G401 (cell line): Measurements from ENCODE around the gene LGR4. TPM values are rescaled to one million over a fixed set of nuclear protein-coding genes. Genes with fewer than 3 reads are reported as not detected.
"Not testable (repeated sequence)": the region's sequence is repeated elsewhere in the genome, so short reads cannot be mapped to it uniquely, and the experiment has no call there.

ENCODE experiments used
- DNase-seq: peaks from one replicate; pipeline ENCODE4 v3.0.0-alpha.2; 2015; ENCODE audit warnings: low spot score
- in situ Hi-C: cut with HindIII; loops from 2 replicates; pipeline ENCODE4 v1.10.0; 2016; ENCODE audit warnings: low sequenced_read_pairs, mixed read lengths
- total RNA-seq: library from RNA; depleted of rRNA; stranded (reverse); fragments of >200 nt; shearing (Covaris generic); gene quantifications from 2 replicates; pipeline ENCODE4 v1.2.3, GENCODE V29; 2014

The LGR4 gene
- total RNA-seq, 1 experiment from 2014 or later = 9.7 TPM

- in situ Hi-C loops = no loop called here
- DNase-seq = no peak
Observed at GRCh38 chr11:27465629-27466028, 7.0 kb downstream of the LGR4 start.

DNA sequence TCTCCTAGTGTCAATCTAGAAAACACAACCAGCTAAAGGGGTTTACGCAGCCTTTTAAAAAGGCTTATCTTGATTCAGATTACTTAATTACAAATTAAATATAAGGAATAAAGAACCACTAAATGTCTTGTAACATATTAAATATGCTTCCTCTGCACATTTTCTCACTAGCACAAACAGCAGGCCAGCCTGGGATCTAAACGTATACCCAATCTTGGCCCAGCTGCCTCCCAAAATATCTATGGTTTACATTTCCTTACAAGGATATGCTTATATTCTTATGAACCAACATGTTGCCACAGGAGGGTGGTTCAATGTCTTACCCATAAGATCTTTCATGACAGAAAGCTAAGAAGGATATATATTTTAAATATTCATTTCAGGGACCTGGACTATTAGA lies 7.7 kb downstream of the LGR4 start:
- no peak for DNase-seq
- in situ Hi-C loops = no loop called here

DNA sequence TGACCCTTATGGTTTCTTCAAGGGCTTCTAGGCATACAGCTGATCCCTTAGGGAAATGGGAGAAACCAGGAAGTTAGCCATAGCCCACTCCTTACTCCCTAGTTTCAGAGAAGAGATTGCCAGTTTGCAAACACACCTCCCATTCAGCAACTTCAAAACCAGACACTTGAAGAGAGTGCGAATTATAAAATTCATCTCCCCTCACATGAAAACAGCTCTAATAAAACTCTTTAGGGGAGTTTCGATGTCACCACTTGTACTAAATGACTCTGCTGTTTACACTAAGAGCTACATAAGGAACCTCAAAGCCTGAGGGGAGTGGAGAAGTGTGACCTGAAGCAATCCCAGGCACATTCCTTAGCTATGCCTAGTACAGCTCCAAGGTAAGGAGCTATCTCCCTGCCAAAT lies 8.3 kb downstream of the LGR4 start:
- no peak for DNase-seq

GRCh38 chr11:27462543-27462942 lies 10.0 kb downstream of the LGR4 start:
- in situ Hi-C loops = no loop called here
- no peak for DNase-seq

More for the DNA sequence above, 8.3 kb downstream of the LGR4 start:
- in situ Hi-C loops = no loop called here

DNA sequence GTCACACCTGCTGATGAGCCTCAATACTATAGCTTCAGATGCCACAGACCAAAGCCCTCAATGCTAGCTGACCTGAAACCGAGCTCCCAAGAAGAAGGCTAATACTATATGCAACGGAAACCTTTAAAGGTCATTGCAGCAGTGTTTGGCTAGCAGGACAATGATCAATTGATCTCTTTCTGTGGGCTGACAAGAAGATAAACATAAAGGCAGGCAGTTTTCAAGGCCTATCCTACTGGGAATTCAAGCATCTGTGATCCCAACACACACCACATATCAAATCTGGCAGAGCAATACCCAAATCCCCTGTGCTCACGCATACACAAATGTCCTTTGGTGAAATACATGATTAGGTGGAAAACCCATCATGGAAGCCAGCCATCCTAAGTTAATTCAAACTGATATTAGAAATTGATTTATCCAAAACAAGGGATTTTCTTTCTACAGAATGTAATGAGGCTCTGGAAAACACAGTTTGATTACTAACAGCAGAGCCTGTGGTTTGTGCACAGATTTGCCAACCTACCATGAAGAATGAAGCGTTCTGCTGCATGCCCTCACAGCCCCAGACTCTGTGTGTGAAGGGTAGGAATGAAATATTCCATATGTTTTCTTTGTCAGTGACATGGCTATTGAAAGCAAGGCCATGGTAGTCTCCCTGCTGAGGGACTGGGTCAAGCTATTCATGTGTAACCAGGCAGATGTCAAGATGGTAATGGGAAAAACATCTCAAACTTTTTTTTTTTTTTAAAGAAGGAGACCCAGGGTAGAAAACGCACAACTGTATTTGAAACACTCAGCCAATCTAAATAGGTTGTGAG lies 12.2 kb downstream of the LGR4 start:
- in situ Hi-C loops = no loop called here

GRCh38 chr11:27459191-27459590 lies 13.4 kb downstream of the LGR4 start:
- no peak for DNase-seq
- in situ Hi-C loops = no loop called here

More for the DNA sequence above, 12.2 kb downstream of the LGR4 start:
- DNase-seq = no peak

GRCh38 chr11:27458182-27458581 lies 14.4 kb downstream of the LGR4 start:
- DNase-seq = no peak
- in situ Hi-C loops = no loop called here

- DNase-seq = no peak
- in situ Hi-C loops = no loop called here
Observed at GRCh38 chr11:27456795-27457329, 15.7 kb downstream of the LGR4 start.

GRCh38 chr11:27456140-27456794 lies 16.3 kb downstream of the LGR4 start:
- in situ Hi-C loops = no loop called here
- DNase-seq = no peak

DNA sequence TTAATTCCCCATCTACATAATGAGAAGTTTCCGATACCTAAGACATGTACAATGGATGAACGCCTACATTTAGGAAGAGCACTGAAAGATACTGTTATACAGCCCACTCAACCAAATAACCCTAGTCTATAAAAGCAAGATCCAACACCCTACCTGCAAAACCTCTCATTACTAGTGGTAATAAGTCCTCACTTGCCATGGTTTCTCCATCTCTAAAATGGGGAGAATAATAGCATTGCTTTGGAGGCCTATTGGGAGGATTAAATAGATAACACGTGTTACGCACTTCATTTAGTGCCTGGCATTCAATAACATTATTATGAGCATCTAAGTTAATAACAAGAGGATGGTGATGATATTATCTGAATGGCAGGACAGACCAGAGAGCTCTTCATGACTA lies 16.9 kb downstream of the LGR4 start:
- in situ Hi-C loops = no loop called here
- DNase-seq = no peak

- in situ Hi-C loops = no loop called here
Observed at GRCh38 chr11:27453701-27454100, 18.9 kb downstream of the LGR4 start.

GRCh38 chr11:27452147-27452546 lies 20.4 kb downstream of the LGR4 start:
- in situ Hi-C loops = no loop called here
- no peak for DNase-seq

More at GRCh38 chr11:27453701-27454100, 18.9 kb downstream of the LGR4 start:
- no peak for DNase-seq

DNA sequence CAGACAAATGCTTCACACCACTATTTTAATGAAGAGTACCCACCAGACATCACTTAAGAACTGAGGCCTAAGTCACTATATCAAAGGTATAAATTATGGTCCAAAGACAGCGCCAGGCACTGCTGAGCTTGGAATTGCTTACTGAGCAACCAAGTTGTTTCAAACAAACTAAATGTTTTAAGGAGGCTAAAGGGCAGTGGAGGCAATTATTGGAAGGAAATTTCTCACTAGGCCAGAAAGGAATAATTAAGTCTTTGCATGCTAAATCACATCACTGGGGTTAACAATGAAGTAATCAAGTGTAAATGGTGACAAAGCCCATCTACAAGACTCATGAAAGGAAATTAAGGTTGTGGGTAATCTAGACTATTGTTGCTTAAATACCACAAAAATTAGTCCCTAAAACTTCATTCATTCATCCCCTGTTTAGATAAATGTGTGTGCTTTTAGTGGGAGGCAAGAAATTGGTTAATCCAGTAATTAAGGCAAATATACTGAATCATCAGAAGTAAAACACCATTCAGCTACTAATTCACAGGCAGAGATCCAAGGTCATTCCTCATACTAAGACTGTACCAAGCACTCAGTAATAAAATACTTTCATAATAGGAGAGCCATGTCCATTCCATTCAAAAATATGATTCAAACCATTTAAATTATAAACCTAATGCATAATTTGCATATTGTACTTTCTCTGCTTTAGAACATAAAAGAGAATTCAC lies 21.2 kb downstream of the LGR4 start:
- DNase-seq = no peak
- in situ Hi-C loops = no loop called here

DNA sequence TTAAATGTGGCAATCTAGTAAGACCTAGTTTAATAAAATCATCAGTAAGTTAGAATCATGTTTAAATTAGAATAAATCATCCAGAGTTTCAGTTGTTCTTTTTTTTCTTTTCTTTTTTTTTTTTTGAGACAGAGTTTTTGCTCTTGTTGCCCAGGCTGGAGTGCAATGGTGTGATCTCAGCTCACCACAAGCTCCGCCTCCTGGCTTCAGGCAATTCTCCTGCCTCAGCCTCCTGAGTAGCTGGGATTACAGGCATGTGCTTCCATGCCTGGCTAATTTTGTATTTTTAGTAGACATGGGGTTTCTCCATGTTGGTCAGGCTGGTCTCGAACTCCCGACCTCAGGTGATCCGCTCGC lies 24.4 kb downstream of the LGR4 start:
- in situ Hi-C loops, DNase-seq: not testable (repeated sequence)

- DNase-seq = no peak
- in situ Hi-C loops = no loop called here
Observed at GRCh38 chr11:27447288-27448183, 25.1 kb downstream of the LGR4 start.

GRCh38 chr11:27445625-27446024 lies 27.0 kb downstream of the LGR4 start:
- in situ Hi-C loops = no loop called here
- no peak for DNase-seq

DNA sequence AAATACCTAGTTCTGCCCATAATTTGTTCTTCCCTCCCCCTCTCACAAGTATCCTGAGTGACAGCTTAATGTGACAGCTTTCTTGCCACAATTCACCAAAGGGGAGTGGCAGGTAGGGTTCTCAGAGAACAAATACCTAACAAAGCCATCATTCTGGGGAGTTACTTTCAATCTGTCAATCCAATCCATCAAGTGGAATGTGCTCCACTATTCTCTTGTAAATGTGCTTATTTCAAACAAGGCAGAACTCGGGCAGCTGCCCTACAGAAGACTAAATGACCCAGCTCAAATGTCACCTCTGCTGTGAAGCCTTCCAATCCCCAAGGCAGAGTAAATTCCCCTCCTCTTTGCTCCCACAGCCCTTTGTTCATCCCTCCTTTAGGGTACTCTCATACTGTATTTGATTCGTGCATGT lies 27.8 kb downstream of the LGR4 start:
- in situ Hi-C loops = no loop called here
- DNase-seq = no peak

- in situ Hi-C loops = no loop called here
- DNase-seq = peak; percentile 45
Observed at GRCh38 chr11:27443746-27444507, 28.7 kb downstream of the LGR4 start.
